Cortex of kidney (tissue), 1 donor: ENCODE data around the gene ANKRD55.
"Not testable (repeated sequence)": the region's sequence is repeated elsewhere in the genome, so short reads cannot be mapped to it uniquely, and the experiment has no call there.

Experiments used
- DNase-seq: peaks from one replicate; lab custom pipeline; 2025; lab: John Stamatoyannopoulos, UW

ANKRD55 gene

GRCh38 chr5:56233230-56233629 is at the start of gene ANKRD55:
ANKRD55 (minus strand) TSS chr5:56233330; CDS start chr5:56232913, 417 bp downstream.
- DNase-seq: no peak

GRCh38 chr5:56282216-56282615 is 49.1 kb upstream of the ANKRD55 start:
- DNase-seq: no peak

DNA sequence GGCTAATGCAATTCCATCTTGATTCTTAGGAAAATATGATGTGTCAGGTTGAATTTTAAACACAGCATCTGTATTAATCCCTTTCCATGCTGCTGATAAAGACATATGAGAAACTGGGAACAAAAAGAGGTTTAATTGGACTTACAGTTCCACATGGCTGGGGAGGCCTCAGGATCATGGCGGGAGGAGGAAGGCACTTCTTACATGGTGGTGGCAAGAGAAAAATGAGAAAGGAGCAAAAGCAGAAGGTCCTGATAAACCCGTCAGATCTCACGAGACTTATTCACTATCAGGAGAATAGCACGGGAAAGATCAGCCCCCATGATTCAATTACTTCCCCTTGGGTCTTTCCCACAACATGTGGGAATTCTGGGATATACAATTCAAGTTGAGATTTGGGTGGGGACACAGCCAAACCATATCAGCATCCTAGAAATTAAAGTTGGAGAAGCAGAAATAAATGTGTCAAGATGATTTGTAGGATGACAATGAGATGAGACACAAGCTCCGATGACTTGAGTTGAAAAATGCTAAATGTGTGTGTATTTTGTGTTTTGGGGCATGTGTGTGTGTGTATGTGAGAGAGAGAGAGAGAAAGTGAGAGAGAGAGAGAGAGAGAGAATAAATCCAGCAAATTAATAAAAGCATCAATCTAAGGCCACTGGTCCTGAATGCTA is 48.5 kb upstream of the ANKRD55 start:
- DNase-seq: no peak

DNA sequence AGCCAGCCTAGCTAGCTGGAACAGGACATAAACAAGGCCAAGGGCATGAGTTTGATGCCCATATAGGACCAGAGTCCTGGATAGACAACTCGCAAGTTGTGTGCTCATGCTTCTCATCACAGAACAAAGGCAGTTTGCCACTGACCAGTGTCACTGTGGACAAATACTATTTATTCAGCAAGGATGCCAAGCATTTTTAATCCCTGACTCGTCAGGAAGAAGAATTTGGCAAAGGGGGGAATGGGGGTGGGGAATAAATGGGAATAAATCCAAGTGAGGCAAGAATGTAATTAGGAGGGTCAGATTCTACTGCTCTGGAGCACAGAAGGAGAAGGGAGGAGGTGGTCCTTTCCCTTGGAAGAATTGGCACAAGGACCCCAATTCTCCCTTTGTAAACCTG is 46.8 kb upstream of the ANKRD55 start:
- DNase-seq: no peak

DNA sequence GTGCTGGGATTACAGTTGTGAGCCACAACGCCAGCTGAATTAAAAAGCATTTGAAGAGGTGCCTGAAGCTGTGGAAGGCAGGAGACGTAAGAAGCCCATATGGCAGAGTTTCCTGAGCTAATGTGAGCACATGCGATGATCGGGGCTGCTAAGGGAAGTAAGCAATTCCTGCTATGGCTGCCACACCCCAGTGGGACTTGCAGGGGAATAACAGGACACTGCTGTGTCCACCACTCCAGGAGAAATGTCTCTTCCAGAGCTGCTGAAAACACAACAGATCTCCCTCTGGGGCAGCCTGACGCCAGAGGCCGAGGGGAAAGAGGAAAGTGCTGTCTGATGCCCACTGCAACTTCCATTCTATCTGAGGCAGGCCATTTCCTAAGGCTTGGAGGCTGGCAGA is 46.2 kb upstream of the ANKRD55 start:
- no peak for DNase-seq

DNA sequence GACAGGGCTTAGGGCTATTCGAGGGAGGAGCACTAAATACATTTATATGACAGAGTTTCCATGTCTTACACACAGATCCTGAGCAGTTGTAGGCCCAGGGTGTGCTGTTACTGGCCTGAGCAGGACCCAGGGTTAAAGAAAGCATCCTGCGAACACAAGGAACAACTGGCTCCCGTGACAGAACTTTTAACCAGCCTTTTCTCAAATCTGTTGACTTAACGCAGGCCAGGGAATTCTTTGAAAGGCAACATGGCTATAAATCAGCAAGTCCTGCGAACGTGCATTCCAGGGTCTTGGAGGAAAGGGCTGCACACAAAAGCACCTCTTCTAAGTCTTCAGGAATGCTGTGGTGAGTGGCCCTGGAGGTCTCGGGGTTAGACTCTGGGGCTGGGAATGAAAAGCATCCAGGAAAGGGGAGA is 45.2 kb upstream of the ANKRD55 start:
- DNase-seq: no peak

- DNase-seq: no peak
Observed at GRCh38 chr5:56277573-56277972, 44.4 kb upstream of the ANKRD55 start.

- DNase-seq: no peak
Observed at GRCh38 chr5:56273376-56273955, 40.3 kb upstream of the ANKRD55 start.

- no peak for DNase-seq
Observed at GRCh38 chr5:56272765-56273164, 39.6 kb upstream of the ANKRD55 start.

- no peak for DNase-seq
Observed at GRCh38 chr5:56270568-56271392, 37.6 kb upstream of the ANKRD55 start.

- DNase-seq: no peak
Observed at GRCh38 chr5:56270058-56270457, 36.9 kb upstream of the ANKRD55 start.

- no peak for DNase-seq
Observed at GRCh38 chr5:56269216-56269927, 36.2 kb upstream of the ANKRD55 start.

DNA sequence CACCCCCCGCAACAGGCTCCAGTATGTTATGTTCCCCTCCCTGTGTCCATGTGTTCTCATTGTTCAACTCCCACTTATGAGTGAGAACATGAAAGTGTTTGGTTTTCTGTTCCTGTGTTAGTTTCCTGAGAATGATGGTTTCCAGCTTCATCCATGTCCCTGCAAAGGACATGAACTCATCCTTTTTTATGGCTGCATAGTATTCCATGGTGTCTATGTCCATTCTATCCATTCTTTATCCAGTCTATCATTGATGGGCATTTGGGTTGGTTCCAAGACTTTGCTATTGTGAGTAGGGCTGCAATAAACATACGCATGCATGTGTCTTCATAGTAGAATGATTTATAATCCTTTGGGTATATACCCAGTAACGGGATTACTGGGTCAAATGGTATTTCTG is 35.6 kb upstream of the ANKRD55 start:
- not testable (repeated sequence) for DNase-seq

DNA sequence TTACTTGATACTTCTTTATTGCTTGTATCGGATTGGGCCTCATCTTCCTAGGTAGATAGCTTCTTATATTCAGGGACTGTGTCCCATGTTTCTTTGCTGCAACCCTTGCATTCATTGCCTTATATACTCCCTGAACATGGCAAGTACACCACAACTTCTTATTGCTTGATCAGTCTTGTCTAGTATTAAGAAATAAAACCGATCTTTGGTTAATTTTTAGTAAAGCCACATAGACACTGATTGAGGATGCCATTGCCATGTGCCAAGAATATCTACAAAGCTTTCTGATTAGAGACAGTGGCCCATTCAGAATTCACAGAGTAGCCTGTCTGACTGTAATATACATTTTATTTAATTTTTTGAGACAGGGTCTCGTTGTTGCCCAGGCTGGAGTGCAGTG is 34.7 kb upstream of the ANKRD55 start:
- DNase-seq: no peak

GRCh38 chr5:56264417-56265025 is 31.4 kb upstream of the ANKRD55 start:
- DNase-seq: no peak

- no peak for DNase-seq
Observed at GRCh38 chr5:56262279-56262678, 29.1 kb upstream of the ANKRD55 start.

DNA sequence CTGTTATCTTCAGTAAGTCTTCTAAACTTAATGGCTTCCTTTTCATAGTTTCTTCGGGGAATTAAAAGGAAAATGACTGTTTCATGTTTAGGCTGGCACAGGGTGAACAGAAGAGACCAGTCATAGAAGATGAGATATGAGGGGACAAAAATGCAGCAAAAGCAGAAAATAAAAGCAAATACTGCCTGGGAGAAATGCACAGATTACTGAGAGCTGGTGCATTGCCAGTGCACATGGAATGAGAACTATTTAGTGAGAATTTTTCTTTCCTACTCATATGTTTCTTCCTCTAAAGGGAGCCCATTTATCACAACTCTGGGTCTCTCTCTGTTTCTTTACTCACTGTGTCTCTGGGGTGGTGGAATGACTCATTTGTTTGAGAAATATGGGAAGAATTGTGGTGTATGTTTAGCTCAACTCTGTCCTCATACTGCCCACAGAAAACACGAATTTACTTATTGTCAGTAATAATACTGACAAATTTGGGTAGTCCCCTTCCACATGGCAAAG is 25.9 kb upstream of the ANKRD55 start:
- no peak for DNase-seq

- DNase-seq: not testable (repeated sequence)
Observed at GRCh38 chr5:56257763-56258529, 24.8 kb upstream of the ANKRD55 start.

- DNase-seq: no peak
Observed at GRCh38 chr5:56257010-56257409, 23.9 kb upstream of the ANKRD55 start.

DNA sequence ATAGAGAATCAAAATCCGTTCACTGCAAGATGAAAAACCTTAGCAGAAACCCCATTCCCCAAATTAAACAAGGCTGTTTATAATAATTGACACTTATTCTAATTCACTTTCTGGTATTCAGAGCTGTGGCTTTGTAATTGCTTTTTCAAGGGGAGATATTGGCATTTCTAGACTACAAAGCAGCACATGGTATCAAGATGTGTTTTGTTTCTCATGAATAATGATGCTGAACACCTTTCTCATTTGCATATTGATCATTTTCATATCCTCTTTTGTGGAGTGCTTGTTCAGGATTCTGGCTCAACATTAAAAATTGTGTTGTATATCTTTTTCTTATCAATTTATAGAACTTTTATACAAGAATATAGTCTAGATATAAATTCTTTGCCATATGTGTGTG is 22.4 kb upstream of the ANKRD55 start:
- DNase-seq: no peak

DNA sequence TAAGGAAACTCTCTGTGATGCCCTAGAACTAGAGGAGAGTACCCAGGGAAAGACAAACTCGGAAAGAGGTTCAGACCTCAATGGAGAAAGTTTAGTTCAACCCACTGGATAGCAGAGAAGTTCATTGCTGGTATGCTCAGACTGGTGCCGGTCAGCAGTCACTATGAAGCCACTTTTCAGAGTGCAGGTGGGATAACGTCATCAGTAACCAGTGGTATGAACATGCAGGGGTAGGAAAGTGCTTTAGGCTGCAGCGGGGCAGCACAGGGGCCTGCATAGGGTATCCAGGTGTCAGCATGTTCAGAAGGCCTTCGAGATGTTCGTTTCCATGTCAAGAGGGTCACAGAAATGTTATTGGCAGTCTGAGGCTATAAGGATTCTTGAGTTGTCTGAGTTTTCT is 20.8 kb upstream of the ANKRD55 start:
- no peak for DNase-seq
